ENCODE data around the gene TLR1.

GRCh38 chr4:38780833-38781484, 23.6 kb downstream of the TLR1 start:
- no peak for TF ChIP-seq CTCF (IDR thresholded peaks at IDR 0.05)
- TF ChIP-seq POLR2A (IDR thresholded peaks at IDR 0.05), result no peak
- TF ChIP-seq EP300 (IDR thresholded peaks at IDR 0.05), result no peak

Measured in tibial nerve (tissue), 4 donors.